Smooth muscle cell (in vitro differentiated cells): ENCODE measurements around the gene MYCBP2. TPM values are rescaled to one million over a fixed set of nuclear protein-coding genes. Genes with fewer than 3 reads are reported as not detected.

Source experiments
- DNase-seq: peaks from one replicate; lab custom pipeline; 2025; ENCODE audit not compliant: unreplicated experiment; lab: John Stamatoyannopoulos, UW
- H2AFZ ChIP-seq: fragments of 200-600 bp; sonication (generic); 2 replicates; pipeline ENCODE4 v1.6.0; 2016; ENCODE audit warnings: antibody characterized with exemption, low read depth, mild to moderate bottlenecking
- H3F3A ChIP-seq: fragments of 200-600 bp; sonication (generic); 2 replicates; pipeline ENCODE4 v1.6.0; 2017; ENCODE audit warnings: antibody characterized with exemption, low read depth
- H3K27ac ChIP-seq: fragments of 200-600 bp; sonication (generic); 2 replicates; pipeline ENCODE4 v1.5.1; 2016; ENCODE audit warnings: low read depth, mild to moderate bottlenecking
- H3K27me3 ChIP-seq: fragments of 200-600 bp; sonication (generic); 2 replicates; pipeline ENCODE4 v1.6.1; 2016; ENCODE audit warnings: low read depth, mild to moderate bottlenecking
- H3K36me3 ChIP-seq: fragments of 200-600 bp; sonication (generic); 2 replicates; pipeline ENCODE4 v1.5.1; 2016; ENCODE audit warnings: low read depth
- H3K4me1 ChIP-seq: fragments of 200-600 bp; sonication (generic); 2 replicates; pipeline ENCODE4 v1.5.1; 2016; ENCODE audit warnings: low read depth
- H3K4me2 ChIP-seq: fragments of 200-600 bp; sonication (generic); 2 replicates; pipeline ENCODE4 v1.6.0; 2016; ENCODE audit warnings: mild to moderate bottlenecking
- H3K4me3 ChIP-seq: fragments of 200-600 bp; sonication (generic); 2 replicates; pipeline ENCODE4 v1.5.1; 2016; ENCODE audit warnings: mild to moderate bottlenecking
- H3K79me2 ChIP-seq: fragments of 200-600 bp; sonication (generic); 2 replicates; pipeline ENCODE4 v1.6.0; 2016; ENCODE audit warnings: low read depth, mild to moderate bottlenecking
- H3K9ac ChIP-seq: fragments of 200-600 bp; sonication (generic); 2 replicates; pipeline ENCODE4 v1.6.0; 2016; ENCODE audit warnings: low read depth
- H3K9me3 ChIP-seq: fragments of 200-600 bp; sonication (generic); replicated peaks from 2 replicates; pipeline ENCODE4 v1.5.1; 2016; ENCODE audit warnings: low read depth
- H4K20me1 ChIP-seq: fragments of 200-600 bp; sonication (generic); 2 replicates; pipeline ENCODE4 v1.6.0; 2016; ENCODE audit warnings: low read depth
- WGBS: methylation state at CpG from one replicate; pipeline ENCODE4 v1.1.7; 2016; ENCODE audit warnings: low lambda C conversion rate; 5-methylcytosine and 5-hydroxymethylcytosine counted together
- polyA plus RNA-seq: library from polyadenylated mRNA; unstranded; fragments of >200 nt; fragmentation: Nextera tagmentation; extraction: Ambion mirVana; gene quantifications from 2 replicates; pipeline ENCODE4 v1.2.1, GENCODE V29; 2016
- total RNA-seq: library from RNA; depleted of rRNA; stranded (reverse); fragments of >200 nt; gene quantifications from 2 replicates; pipeline ENCODE4 v1.2.3, GENCODE V29; 2014
- TF ChIP-seq, protein P1 (sequence below): fragments of 200-600 bp; sonication (generic); IDR thresholded peaks from 2 replicates; pipeline ENCODE4 v1.5.1; 2017; ENCODE audit warnings: borderline replicate concordance, mild to moderate bottlenecking, antibody characterized with exemption; ENCODE audit not compliant: insufficient read depth, poor library complexity, severe bottlenecking

Gene MYCBP2
- total and polyA plus RNA-seq, 2 experiments from 2014 or later, result 20.1 to 61.0 TPM

DNA sequence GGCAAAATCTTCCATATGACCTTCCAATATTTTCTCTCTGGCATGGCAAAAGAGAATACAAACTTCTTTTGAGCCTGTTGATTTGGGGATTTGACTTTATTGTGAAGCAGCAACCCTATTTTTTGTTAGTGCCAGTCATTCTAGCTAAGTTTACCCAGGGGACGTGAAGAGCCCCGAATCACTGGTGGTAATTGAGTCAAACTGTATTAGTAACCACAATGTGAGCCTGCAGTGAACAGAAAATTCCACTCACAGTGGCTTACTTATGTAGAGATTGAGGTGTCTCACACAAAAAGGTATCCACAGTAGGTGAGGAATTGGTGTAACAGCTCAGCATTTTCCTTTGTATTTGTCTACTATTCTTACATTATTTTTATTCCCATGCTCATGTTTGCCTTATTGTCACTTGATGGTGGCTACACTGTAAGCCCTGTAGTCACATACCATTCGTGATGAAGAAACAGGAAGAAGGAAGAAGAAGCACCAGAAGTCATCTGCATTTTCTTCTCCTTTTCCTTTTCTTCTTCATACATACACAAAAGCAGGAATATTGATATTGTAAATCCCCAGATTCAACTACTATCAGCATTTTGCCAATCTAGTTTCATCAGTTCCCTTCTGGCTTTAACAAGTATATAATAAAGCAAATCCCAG is 33.3 kb upstream of the MYCBP2 start:
- TF ChIP-seq, protein P1, sequence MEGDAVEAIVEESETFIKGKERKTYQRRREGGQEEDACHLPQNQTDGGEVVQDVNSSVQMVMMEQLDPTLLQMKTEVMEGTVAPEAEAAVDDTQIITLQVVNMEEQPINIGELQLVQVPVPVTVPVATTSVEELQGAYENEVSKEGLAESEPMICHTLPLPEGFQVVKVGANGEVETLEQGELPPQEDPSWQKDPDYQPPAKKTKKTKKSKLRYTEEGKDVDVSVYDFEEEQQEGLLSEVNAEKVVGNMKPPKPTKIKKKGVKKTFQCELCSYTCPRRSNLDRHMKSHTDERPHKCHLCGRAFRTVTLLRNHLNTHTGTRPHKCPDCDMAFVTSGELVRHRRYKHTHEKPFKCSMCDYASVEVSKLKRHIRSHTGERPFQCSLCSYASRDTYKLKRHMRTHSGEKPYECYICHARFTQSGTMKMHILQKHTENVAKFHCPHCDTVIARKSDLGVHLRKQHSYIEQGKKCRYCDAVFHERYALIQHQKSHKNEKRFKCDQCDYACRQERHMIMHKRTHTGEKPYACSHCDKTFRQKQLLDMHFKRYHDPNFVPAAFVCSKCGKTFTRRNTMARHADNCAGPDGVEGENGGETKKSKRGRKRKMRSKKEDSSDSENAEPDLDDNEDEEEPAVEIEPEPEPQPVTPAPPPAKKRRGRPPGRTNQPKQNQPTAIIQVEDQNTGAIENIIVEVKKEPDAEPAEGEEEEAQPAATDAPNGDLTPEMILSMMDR, result no peak
- H3K4me3 ChIP-seq, result no peak overlapping the region
- no peak overlapping the region for H3K9ac ChIP-seq
- H3K4me1 ChIP-seq, result no peaks in the 10 kb centered on the region
- H3K27me3 ChIP-seq, result no peaks in the 10 kb centered on the region
- no peaks in the 10 kb centered on the region for H4K20me1 ChIP-seq
- H3K36me3 ChIP-seq, result no peaks in the 10 kb centered on the region
- H3K9me3 ChIP-seq, result no peaks in the 10 kb centered on the region
- H3K79me2 ChIP-seq, result no peaks in the 10 kb centered on the region
- H3K27ac ChIP-seq, result no peak overlapping the region
- no peak overlapping the region for H2AFZ ChIP-seq
- WGBS, result 87% methylated on average over 3 of the region's 3 CpGs
- no peak for DNase-seq
- no peaks in the 10 kb centered on the region for H3F3A ChIP-seq
- H3K4me2 ChIP-seq, result no peak overlapping the region

- no peak overlapping the region for H3K9ac ChIP-seq
- no peak overlapping the region for H3K4me3 ChIP-seq
- no peaks in the 10 kb centered on the region for H3K36me3 ChIP-seq
- no peaks in the 10 kb centered on the region for H4K20me1 ChIP-seq
- H3K4me2 ChIP-seq, result no peak overlapping the region
- 55% methylated on average over 3 of the region's 3 CpGs for WGBS
- H3K27me3 ChIP-seq, result no peaks in the 10 kb centered on the region
- no peak overlapping the region for H3K27ac ChIP-seq
- no peaks in the 10 kb centered on the region for H3K4me1 ChIP-seq
- no peak for DNase-seq
- H3K9me3 ChIP-seq, result no peaks in the 10 kb centered on the region
- TF ChIP-seq, protein P1, result no peak
- H2AFZ ChIP-seq, result no peak overlapping the region
- no peaks in the 10 kb centered on the region for H3F3A ChIP-seq
- no peaks in the 10 kb centered on the region for H3K79me2 ChIP-seq
Measured at GRCh38 chr13:77359171-77359570, 32.3 kb upstream of the MYCBP2 start.

- Histone ChIP-seq H3K36me3 (no peaks in the 10 kb centered on the region), H3K9ac (no peak overlapping the region), H3K4me1 (no peaks in the 10 kb centered on the region), H3K9me3 (no peaks in the 10 kb centered on the region), H3K4me3 (no peak overlapping the region), H2AFZ (no peak overlapping the region), H3K27ac (no peak overlapping the region), H3K27me3 (no peaks in the 10 kb centered on the region), H4K20me1 (no peaks in the 10 kb centered on the region), H3K4me2 (no peak overlapping the region), H3F3A (no peaks in the 10 kb centered on the region), H3K79me2 (no peaks in the 10 kb centered on the region)
- WGBS, result 82% methylated on average over 1 of the region's 1 CpG
- DNase-seq, result no peak
- TF ChIP-seq, protein P1, result no peak
Measured at GRCh38 chr13:77358001-77358400, 31.1 kb upstream of the MYCBP2 start.

DNA sequence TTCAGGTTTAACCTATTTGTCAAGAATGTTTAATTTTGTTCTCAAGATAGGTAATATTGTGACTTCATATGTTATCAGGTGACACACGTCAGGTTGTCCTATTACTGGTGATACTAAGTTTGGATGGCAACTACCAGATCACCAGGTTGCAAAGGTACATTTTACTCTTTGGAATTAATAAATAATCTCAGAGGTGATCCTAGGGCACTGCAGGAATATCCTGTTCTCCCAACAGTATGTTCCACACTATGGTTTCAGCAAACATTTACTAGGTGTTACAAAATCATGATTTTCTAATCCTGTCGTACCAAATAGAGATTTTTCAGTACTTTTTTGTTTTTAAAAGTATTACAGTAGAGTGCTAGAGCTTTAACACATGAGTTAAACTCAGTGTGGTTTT is 29.3 kb upstream of the MYCBP2 start:
- no peaks in the 10 kb centered on the region for H4K20me1 ChIP-seq
- no peaks in the 10 kb centered on the region for H3K79me2 ChIP-seq
- no peaks in the 10 kb centered on the region for H3K4me1 ChIP-seq
- H3K36me3 ChIP-seq, result no peaks in the 10 kb centered on the region
- WGBS, result 84% methylated on average over 2 of the region's 2 CpGs
- no peak overlapping the region for H3K9ac ChIP-seq
- no peak overlapping the region for H3K27ac ChIP-seq
- no peak overlapping the region for H2AFZ ChIP-seq
- no peak for DNase-seq
- no peak overlapping the region for H3K4me3 ChIP-seq
- no peak overlapping the region for H3K4me2 ChIP-seq
- no peaks in the 10 kb centered on the region for H3K27me3 ChIP-seq
- H3F3A ChIP-seq, result no peaks in the 10 kb centered on the region
- H3K9me3 ChIP-seq, result no peaks in the 10 kb centered on the region
- TF ChIP-seq, protein P1, result no peak
